ENCODE results near the gene ENTHD1. TPM values are rescaled to one million over a fixed set of nuclear protein-coding genes. Genes with fewer than 3 reads are reported as not detected.

Gene ENTHD1
- total and polyA plus RNA-seq, 9 of the 15 experiments (the other 6 are each of a cell fraction or from before 2014, with no cell fraction given): 0.13 to 0.98 (median 0.35) TPM

DNA sequence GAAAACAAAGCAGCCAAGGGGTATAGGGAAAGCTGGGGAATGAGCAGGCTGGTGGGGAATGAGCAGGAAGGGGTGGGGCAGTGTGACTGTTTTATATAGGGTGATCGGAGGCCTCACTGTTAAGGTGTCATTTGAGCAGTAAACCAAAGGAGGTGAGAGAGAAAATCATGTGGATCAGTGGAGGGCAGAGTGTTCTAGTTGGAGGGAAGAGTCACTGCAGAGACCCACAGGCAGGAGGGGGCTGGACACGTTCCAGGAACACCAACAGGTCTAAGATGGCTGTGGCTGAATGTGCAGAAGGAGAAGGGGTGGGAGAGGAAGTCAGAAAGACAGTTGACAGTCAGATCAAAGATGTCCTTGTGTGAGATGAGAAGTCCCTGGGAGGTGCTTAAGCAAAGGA, 103.8 kb downstream of the ENTHD1 start:
- TF ChIP-seq NFIC (IDR thresholded peaks at IDR 0.05) (peak; percentile 63), CBX8 (IDR thresholded peaks at IDR 0.05; ENCODE audit: borderline replicate concordance, extremely low read depth, low read depth, low read length, poor library complexity, severe bottlenecking) (no peak), PHB2 (IDR thresholded peaks at IDR 0.05; ENCODE audit: low read depth) (no peak), TSC22D4 (tag; IDR thresholded peaks at IDR 0.05) (no peak), SRSF7 (optimal IDR thresholded peaks at IDR 0.05; ENCODE audit: low read depth, low read length) (no peak), RBM34 (IDR thresholded peaks at IDR 0.05; ENCODE audit: borderline replicate concordance, insufficient read depth, low read length) (no peak), YY1 (IDR thresholded peaks at IDR 0.05; ENCODE audit: borderline replicate concordance in 1 of 3, control insufficient read depth in 1 of 3, extremely low read depth in 1 of 3, insufficient read depth in 3 of 3, insufficient read length in 1 of 3, insufficient replicate concordance in 2 of 3, low read depth in 1 of 3, low read length in 2 of 3) (peak in 1 of 3 experiments; percentile 35), SPI1 (IDR thresholded peaks at IDR 0.05; ENCODE audit: borderline replicate concordance, low read depth, low read length) (0 out of 2 replicates have a peak, but pooled peaks have one; percentile 23)
- TF ChIP-seq, protein P1, sequence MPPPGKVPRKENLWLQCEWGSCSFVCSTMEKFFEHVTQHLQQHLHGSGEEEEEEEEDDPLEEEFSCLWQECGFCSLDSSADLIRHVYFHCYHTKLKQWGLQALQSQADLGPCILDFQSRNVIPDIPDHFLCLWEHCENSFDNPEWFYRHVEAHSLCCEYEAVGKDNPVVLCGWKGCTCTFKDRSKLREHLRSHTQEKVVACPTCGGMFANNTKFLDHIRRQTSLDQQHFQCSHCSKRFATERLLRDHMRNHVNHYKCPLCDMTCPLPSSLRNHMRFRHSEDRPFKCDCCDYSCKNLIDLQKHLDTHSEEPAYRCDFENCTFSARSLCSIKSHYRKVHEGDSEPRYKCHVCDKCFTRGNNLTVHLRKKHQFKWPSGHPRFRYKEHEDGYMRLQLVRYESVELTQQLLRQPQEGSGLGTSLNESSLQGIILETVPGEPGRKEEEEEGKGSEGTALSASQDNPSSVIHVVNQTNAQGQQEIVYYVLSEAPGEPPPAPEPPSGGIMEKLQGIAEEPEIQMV (tag; conservative IDR thresholded peaks at IDR 0.05; ENCODE audit: low read depth): no peak
- TF ChIP-seq, protein P2, sequence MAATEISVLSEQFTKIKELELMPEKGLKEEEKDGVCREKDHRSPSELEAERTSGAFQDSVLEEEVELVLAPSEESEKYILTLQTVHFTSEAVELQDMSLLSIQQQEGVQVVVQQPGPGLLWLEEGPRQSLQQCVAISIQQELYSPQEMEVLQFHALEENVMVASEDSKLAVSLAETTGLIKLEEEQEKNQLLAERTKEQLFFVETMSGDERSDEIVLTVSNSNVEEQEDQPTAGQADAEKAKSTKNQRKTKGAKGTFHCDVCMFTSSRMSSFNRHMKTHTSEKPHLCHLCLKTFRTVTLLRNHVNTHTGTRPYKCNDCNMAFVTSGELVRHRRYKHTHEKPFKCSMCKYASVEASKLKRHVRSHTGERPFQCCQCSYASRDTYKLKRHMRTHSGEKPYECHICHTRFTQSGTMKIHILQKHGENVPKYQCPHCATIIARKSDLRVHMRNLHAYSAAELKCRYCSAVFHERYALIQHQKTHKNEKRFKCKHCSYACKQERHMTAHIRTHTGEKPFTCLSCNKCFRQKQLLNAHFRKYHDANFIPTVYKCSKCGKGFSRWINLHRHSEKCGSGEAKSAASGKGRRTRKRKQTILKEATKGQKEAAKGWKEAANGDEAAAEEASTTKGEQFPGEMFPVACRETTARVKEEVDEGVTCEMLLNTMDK (IDR thresholded peaks at IDR 0.05; ENCODE audit: borderline replicate concordance, insufficient read depth, low read depth, low read length, poor library complexity, severe bottlenecking): no peak
- TF ChIP-seq, protein P3, sequence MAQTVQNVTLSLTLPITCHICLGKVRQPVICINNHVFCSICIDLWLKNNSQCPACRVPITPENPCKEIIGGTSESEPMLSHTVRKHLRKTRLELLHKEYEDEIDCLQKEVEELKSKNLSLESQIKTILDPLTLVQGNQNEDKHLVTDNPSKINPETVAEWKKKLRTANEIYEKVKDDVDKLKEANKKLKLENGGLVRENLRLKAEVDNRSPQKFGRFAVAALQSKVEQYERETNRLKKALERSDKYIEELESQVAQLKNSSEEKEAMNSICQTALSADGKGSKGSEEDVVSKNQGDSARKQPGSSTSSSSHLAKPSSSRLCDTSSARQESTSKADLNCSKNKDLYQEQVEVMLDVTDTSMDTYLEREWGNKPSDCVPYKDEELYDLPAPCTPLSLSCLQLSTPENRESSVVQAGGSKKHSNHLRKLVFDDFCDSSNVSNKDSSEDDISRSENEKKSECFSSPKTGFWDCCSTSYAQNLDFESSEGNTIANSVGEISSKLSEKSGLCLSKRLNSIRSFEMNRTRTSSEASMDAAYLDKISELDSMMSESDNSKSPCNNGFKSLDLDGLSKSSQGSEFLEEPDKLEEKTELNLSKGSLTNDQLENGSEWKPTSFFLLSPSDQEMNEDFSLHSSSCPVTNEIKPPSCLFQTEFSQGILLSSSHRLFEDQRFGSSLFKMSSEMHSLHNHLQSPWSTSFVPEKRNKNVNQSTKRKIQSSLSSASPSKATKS (CRISPR knock-in tag; IDR thresholded peaks at IDR 0.05): no peak
- TF ChIP-seq, protein P4, sequence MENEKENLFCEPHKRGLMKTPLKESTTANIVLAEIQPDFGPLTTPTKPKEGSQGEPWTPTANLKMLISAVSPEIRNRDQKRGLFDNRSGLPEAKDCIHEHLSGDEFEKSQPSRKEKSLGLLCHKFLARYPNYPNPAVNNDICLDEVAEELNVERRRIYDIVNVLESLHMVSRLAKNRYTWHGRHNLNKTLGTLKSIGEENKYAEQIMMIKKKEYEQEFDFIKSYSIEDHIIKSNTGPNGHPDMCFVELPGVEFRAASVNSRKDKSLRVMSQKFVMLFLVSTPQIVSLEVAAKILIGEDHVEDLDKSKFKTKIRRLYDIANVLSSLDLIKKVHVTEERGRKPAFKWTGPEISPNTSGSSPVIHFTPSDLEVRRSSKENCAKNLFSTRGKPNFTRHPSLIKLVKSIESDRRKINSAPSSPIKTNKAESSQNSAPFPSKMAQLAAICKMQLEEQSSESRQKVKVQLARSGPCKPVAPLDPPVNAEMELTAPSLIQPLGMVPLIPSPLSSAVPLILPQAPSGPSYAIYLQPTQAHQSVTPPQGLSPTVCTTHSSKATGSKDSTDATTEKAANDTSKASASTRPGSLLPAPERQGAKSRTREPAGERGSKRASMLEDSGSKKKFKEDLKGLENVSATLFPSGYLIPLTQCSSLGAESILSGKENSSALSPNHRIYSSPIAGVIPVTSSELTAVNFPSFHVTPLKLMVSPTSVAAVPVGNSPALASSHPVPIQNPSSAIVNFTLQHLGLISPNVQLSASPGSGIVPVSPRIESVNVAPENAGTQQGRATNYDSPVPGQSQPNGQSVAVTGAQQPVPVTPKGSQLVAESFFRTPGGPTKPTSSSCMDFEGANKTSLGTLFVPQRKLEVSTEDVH (IDR thresholded peaks at IDR 0.05; ENCODE audit: low read depth, partially characterized antibody): no peak
- POLR2A ChIA-PET: interaction anchor here (0.7 to 1.2 kb wide), 3 partner anchors 16 to 143 kb away, joined by 3 read pairs; no protein-coding TSS in a partner anchor
- ATAC-seq: peak; percentile 52; the same call in 1 of the 3 replicates
- no TSS peak for BruUV-seq (replicated peaks)
- Histone ChIP-seq H3K36me3 (ENCODE audit: control insufficient read depth, insufficient read depth, low read length) (no peaks in the 10 kb centered on the region), H3K4me1 (replicated peaks in 1 of 2; ENCODE audit: control insufficient read depth in 2 of 2, insufficient read depth in 2 of 2, low read length in 2 of 2) (peaks cover 0 to 19% of the 10 kb centered on the region in 2 experiments; a peak in 4 of 5 replicates), H3K9ac (ENCODE audit: insufficient read depth in 1 of 2, low read depth in 2 of 2, low read length in 2 of 2) (no peak overlapping the region), H3K79me2 (ENCODE audit: control insufficient read depth, insufficient read depth, low read length) (no peaks in the 10 kb centered on the region), H3K9me1 (ENCODE audit: control insufficient read depth, insufficient read depth, low read length) (no peaks in the 10 kb centered on the region), H2AFZ (ENCODE audit: low read depth, low read length) (peak overlapping the region; percentile 75), H4K20me1 (replicated peaks; ENCODE audit: control insufficient read depth, insufficient read depth, low read length) (no peaks in the 10 kb centered on the region), H3K27me3 (ENCODE audit: control insufficient read depth in 2 of 2, insufficient read depth in 2 of 2, low read length in 2 of 2) (no peaks in the 10 kb centered on the region), H3K4me3 (no peak overlapping the region), H3K27ac (ENCODE audit: extremely low read depth, low read depth, low read length) (no peak overlapping the region), H3K4me2 (ENCODE audit: insufficient read depth, low read length) (no peak overlapping the region), H3K9me3 (replicated peaks; ENCODE audit: control insufficient read depth, insufficient read depth, low read depth, low read length) (no peaks in the 10 kb centered on the region)
- in situ Hi-C loops (cut with MboI) (no loop called here), intact Hi-C loops (cut with micrococcal nuclease) (no loop called here)
- 41% methylated on average over 2 of the region's 2 CpGs for WGBS (ENCODE audit: insufficient coverage, low coverage, missing lambda C conversion rate)
- CTCF ChIA-PET (ENCODE audit: low intra/inter-chr PET ratio): no interaction called here
- DNase-seq (ENCODE audit: extremely low read depth in 1 of 4, low spot score in 3 of 4): peak in 1 of 4 experiments; percentile 25
- FAIRE-seq: no peak

All from K562 (cell line).